Activated T-helper 1 cell treated with Interleukin-2 at 50 U/mL for 16 hours (primary cell): ENCODE measurements around the gene ADAMTS12.

Experiments
- DNase-seq: peaks from one replicate; pipeline ENCODE4 v3.0.0-alpha.2; 2020; ENCODE audit warnings: low read depth

Gene ADAMTS12

DNA sequence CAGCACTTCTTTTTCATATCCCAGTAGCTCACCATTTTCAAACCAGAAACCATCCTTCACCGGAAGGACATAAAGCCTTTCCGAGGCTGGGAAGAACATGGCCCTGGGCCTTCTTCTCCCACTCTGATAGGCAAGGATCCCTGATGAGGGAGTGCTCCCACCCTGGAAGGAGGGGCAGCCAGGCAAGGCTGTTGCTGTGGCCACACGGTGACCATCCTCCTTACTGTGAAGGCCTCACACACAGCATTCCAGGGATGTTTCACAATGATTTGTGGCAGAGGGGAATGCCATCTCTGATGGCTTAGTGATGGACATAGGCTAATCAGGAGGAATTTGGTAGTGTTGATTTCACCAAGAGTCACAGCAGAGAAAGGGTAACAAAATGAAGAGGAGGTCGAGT is 130.7 kb downstream of the ADAMTS12 start:
- DNase-seq: no peak

DNA sequence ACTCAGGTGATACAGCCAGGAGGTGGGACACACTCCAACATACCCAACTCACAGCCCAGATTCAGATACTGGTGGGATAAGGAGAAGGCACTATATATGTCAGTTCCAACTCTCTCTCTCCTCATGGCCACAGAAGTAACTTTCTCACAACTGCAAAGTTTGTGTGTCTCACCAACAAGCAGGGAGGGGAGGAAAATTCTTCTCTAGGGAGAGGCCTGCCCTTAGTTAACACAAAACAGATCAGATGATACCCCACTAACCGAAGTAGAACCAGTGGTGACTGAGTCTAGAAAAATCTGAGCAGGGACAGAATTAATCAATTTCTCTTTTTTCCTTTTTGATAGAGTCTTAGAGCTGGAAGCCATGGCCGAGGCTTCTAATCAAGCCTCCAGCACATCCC is 133.1 kb downstream of the ADAMTS12 start:
- DNase-seq: no peak

DNA sequence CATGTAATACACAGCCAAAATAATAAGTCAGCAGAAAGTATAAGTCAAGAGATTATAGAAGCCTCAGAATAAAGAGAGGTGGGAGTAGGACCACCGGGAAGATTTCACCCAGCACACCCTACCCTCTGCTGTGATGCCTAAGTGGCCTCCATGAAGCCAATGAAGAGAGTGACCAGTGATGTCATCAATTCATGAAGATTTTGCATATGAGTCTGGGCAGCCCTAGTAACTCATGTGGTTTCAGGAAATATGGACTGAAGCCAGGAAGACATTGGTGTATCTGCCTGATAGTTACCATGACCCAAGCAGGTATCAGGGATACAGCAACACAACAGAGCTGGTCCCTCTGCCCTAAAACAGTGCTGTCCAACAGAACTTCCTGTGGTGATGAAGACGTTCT is 135.3 kb downstream of the ADAMTS12 start:
- DNase-seq: no peak

DNA sequence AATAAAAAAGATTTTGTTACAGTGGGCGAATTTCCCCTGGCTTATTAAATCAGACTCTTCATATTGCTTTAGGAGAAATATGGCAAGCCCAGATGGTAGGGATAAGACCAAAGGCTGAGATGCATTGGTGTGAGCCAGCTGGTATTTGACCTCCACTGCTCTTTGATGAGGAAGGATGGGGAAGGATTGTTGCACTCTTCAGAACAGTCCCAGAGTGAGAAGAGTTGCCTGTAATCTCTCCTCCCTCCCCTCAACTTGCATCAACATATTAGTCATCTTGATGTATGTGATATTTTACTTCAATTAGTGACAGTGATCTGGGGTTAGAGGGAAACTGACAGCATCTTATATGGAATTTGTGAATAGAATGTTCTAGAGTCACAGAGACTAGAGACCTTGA is 136.6 kb downstream of the ADAMTS12 start:
- no peak for DNase-seq

DNA sequence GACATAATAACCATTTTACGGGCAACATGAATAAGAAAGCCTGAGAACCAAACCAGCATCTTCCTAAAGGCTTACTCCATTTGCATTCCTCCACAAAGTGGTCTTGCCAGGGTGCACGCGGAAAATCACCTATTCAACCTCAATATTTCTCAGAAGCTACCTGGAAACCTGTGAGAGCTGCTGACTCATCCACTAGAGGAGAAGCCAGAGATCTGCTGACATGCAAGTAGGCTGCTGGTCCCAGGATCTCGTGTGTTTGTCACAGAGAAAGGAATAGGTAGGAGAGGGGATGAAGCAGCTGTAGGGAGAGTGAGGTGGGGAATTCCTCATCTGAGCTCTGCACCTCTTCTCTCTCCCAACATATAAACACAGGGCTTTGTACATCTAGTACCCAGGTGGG is 138.1 kb downstream of the ADAMTS12 start:
- no peak for DNase-seq

DNA sequence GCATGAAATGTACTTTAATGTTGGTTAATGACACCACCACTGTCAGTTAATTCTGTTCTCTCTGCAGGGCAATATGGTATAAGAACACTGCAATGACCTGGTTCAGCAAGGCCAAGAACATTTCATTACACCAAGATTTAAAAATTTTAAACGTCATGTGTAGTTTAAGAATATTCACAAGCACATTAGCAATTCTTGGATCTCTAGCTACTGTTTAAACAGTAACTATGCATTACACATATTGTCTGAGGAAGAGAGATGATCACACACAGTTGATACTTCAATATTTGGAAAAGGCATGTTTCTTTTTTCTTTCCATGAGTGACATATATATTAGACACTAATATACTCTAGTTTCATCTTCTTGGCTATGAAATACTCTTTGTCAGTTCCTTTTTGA is 143.0 kb downstream of the ADAMTS12 start:
- no peak for DNase-seq

DNA sequence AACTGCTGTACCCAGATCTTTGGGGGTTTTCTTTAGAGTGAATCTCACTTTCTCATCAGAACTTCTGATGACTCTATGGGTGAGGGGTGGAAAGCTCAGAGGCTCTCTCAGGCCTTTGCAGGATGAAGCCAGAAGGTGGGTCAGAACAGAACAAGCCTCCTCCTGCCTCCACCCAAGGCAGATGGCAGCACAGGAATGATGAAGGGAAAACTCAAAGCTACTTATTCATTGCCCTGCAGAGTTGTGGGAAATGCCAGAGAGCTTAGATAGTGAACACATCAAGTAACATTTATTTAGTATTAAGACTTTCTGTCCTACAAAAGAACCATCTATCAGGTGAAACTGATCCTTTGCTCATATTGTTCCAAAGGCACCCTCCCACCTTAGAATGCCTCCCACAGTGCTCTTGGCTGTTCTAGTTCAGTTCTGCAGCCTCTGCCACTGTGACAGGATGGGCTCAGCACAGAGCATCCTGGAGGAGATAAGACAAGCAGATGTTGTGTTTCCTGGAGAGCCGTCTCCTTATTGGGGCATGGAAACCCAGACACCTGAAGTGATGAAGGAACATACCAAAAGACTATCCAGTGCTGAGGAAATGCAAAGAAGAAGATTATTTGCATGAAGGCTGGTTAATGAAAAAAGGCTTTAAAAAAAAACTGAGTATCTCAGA is 146.6 kb downstream of the ADAMTS12 start:
- DNase-seq: no peak

DNA sequence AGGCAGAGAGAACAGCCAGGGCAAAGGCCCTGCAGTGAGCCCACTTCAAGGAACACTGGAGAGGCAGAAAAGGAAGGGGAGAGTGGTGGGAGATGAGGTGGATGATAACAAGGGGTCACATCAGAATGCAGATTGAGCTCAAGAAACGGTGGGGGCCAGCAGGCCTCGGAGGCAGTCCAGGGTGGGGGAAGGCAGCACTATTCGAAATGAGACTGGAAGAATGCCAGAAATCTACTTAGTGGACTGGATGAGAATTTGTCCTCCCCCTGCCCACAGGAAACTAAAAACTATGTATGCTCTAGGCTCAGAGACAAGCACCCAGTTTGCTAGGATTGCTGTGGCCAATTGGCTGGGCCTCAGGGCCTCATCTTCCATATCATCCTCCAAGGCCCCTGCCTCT is 148.7 kb downstream of the ADAMTS12 start:
- no peak for DNase-seq

DNA sequence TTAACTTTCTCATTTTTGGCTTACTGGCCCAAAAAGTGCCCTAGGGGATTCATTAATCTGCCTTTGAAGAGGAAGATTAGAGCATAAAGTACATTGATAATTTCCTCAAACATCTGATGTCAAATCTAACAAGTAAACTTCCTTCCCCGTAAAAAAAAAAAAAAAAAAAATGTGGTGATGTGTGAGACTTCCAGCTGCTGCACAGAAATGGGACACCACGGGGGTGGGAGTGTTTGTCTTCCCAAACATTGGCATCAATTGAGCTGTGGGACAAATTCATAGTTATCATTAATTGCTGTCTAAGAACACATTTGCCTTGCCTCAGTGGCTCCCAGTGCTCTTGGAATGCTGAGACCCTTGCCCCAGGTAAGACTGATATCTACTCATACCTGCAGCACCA is 149.6 kb downstream of the ADAMTS12 start:
- DNase-seq: no peak

DNA sequence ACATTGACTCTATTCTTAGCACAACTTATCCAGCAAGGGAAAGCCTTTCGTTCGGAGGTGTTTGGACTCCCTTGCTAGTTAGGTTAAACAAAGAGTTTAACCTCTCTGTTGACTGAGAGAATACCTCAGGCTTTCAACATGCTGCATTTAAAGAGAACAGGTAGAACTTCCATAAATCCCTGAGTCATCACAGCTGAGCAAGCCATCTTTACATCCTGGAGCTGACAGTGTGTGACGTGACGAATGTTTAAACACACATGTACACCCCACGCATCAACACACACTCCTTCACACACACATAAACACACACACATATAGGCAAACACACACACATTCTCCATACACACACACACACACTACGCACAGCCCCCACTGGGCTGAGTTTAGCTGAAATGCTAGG is 152.8 kb downstream of the ADAMTS12 start:
- DNase-seq: no peak

DNA sequence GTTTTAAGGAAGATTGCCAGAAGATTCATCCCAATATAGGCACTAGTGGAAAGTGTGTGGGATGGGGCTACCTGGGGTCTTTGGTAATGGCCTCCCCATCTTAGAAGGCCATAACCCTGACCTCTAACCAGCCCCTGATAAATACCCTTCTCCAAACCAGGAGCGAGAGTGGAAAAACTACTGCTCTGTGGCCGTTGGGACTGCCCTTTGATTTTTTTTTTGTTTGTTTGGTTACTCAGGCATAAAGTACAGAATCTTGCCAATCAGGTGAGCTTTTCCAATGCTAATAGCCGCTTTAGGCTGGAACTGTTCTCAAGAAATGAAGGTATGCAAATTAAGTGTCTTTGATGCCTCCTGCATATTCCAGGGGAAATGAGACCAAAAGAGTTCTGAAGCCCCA is 153.7 kb downstream of the ADAMTS12 start:
- DNase-seq: no peak

DNA sequence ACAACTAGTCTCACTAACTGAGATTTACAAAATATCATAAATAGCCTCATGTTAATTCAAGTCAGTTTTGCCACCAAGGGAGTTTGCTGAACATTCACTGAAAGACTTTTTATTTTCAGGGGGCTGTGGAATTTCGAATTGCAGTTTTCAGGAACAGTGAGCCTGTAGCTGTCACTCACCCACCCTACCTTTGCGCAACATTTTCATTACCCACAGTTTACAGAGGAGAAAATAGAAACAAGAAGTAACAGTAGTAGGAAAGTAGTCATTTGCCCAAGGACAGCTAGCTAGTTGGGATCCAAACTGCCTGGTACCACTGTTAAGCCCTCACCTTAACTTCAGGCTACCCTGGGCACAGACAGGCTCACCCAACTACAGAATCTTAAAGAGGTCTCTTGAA is 154.1 kb downstream of the ADAMTS12 start:
- DNase-seq: no peak

DNA sequence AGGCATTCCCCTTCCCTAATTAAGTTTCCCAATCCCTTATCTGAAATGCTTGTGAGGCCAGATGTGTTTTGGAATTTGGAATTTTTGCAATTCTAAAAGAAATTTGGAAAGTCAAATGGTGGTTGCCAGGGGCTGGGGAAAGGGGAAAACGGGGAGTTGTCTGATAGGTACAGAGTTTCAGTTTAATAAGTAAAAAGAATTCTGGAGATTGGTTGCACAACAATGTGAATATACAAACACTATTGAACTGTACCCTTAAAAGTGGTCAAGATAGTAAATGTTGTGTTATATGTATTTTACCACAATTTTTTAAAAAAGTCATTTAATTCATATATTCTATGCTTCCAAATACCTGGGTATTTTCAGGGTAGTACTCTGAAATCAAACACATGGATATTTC is 154.5 kb downstream of the ADAMTS12 start:
- DNase-seq: no peak

DNA sequence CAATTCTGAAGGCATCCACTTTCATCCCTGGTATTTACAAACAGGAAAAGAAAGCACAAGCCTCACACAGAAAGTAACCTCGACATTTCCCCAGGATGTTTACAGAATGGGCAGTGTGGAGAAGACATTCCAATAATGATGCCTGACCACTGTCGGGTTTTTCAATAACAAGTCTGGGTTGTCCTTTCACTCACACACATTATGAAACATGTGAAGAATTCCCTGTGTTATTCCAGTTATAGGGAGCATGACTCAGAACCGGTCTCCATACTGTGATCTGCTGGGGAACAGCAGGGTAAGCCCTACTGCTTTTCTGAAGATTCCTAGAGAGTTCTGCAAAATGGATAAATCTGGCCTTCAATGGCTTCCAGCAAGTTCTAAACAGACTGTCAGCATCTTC is 155.3 kb downstream of the ADAMTS12 start:
- no peak for DNase-seq

DNA sequence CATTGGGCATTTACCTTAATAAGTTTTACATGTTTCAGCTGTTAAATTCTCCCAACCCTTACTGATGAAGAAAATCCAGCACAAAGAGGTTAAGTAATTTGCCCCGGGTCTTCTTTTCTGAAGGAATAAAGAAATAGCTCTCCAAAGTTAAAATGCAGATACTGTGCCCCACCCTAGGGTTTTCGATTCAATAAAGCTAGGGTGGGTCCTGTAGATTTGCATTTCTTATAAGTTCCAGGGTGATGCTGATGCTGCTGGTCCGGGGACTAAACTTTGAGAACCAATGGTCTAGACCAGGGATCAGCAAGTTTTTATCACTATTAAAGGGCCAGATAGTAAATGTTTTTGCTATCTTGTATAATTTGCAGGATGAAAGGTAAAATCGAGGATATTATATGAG is 156.7 kb downstream of the ADAMTS12 start:
- no peak for DNase-seq

DNA sequence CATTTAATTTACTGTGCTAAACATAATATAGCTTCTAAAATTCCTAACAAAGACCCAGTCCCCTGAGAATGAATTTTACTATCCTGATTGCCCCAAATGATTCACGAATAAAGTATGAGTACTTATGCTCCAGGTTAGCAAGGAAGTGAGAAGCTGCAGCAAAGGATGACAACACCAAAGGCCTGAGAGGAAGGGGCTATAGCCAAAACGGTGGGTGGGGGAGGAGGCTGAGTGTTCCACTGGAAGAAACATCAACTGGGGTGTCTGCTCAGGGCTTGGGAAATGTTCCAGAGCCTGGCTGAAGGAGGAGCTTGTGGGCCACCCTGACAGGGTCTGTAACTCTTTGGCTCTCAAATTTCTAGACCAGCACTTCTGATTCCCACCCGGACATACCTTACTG is 157.3 kb downstream of the ADAMTS12 start:
- no peak for DNase-seq

DNA sequence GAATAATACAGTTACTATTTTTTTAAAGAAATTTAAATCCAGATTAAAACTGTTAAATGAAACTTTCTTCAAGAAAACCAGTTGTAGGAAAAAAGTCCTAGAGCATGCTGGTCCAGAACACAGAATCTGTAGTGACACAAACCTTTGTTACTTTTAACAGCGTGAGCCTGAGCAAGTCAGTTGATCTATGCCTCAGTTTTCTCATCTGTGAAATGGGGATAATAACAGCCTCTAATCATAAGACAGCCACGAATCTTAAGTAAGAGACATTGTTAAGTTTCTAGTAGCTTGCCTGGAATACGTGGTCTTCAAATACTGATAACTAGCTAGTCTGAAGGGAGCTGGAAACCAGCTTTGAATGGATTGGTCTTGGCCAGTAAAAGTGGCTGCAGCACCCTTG is 158.6 kb downstream of the ADAMTS12 start:
- DNase-seq: no peak

DNA sequence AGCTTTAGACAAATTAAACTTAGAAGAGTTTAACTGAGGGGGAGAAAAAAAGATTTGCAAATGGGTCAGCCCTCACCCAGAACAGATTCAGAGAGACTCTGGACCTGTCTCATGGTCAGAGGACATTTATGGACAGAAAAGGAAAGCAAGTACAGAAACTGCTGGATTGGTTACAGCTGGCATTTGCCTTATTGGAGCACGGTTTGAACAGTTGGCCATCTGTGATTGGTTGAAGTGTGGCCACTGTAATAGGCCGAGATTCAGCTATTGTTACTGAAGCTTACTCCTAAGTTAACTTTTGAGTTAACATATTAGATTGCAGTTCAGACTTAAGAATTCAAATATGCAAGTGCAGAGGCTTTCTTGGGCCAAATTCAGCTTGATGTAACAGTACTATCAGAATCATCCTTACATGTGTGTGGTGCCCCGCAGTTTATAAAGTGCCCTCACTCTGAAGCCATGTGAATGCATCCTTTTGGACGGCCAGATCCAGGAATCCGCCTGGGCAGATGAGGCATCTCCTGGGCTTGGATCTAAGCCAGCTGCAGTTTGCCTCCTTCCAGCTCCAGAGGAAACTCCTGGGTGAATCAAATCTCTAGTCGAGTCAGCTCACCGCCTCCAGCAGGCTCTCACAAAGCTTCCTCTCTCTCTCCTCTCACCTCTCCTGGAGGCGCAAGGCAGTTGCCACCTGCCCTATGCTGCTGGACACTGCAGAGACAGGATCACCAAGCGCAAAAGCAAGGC is 165.2 kb downstream of the ADAMTS12 start:
- DNase-seq: no peak

DNA sequence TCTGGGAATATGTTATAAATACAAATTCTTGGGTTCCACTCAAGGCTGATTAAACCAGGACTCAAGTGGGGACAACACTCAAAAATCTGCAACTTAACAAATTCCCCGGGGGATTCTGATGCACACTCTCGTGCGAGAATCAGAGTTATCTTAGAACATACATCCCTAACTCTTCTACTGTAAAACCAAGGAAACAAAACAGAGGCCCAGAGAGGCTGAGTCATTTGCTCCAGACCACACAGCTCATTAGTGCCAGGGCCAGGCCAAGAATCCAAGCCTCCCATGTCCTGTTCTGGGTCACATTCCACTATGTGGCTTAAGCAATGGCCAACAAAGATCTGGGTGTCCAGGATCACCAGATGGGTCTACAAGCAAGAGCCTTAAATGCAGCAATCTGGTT is 166.0 kb downstream of the ADAMTS12 start:
- no peak for DNase-seq

DNA sequence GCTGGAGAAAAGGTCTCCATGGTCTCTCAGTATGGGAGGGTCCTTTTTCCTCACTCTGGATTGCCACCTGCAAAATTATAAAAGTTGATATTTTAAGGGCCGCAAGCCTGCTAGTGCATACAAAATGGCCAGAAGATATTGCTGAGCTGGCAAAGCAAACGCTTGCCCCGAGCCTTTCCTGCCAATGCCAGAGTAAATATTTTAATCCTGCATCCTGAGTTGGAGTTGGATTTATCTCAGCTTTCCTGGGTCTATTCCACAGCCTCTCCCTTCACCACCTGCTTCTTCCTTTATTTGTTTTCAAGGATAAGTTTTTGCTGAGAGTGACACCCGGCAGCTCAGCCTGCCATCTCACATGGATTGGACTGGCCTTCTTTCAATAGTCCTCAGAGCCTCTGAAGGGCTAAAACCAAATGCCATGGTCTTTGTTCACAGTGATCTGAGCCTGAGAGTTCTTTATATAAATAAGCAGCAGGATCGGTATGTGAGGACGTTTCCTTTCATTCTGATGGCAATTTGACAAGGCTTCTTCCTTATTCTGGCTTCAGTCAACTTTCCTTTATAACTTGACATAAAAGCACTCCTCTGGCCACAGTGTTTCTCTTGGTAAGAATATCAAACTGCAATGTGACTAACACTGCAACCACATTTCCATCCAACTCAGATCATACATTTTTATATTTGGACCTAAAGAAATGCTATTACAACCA is 170.1 kb downstream of the ADAMTS12 start:
- no peak for DNase-seq

DNA sequence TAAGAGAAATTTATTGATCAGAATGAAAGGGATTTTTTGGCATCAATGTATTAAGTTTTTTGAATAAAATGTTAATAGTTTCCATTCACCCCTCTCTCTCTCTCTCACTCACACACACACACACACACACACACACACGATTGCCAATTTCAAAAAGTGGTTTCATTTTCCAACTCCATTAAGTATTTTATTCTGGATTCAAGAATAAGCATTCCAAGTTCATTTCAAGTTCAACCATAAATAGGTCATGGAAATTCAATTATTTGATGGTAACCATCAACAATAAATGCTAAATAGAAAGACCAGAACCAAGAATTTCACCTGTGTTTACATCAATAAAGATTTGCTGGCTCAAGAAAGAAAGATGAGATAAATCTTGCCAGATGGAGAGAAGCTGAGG is 171.6 kb downstream of the ADAMTS12 start:
- no peak for DNase-seq

DNA sequence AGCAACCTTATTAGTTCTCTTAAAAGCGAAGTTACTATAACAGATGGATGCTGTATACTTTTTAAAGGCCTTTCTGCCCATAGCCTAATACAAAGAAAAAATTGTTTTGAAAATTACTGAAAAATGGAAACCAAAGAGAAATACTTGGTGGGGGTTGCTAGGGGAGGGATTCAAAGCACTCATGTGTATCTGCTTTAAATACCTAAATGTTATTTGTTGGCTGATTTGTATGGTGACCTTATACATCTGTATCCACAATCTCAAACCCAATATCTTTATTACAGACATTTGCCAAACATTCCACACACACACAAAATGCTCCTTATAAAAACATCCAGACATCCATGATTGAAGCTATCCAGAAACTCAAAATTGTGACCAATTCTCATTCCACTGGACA is 172.0 kb downstream of the ADAMTS12 start:
- DNase-seq: no peak

DNA sequence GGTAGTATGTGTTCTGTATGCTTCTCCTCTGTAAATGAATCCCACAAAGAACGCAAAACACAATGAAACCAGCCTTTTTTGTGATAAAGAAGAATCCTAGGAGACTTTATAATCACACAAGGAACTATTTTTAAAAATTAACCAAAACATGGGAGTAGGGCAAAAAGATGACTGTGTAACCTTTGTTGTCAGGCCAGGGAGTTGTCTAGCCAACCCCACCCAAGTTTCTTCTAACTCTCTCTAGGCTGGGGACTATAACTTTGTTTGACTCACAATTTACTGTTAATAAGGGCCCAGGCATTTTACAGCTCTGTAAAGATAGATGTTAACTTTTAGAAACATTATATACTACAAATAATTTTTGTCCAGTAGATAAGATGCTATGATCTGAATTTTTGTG is 176.1 kb downstream of the ADAMTS12 start:
- no peak for DNase-seq
